Tibial nerve (tissue), 4 donors: Measurements from ENCODE around the gene PPP6R2. TPM values are rescaled to one million over a fixed set of nuclear protein-coding genes. Genes with fewer than 3 reads are reported as not detected.

Experiments used
- DNase-seq, 2 donors: peaks; one replicate each; pipeline ENCODE4 v3.0.0-alpha.2; 2019; ENCODE audit warnings: low spot score in 2 of 2
- H3K27ac ChIP-seq, 4 donors: fragments of 200-600 bp; sonication (generic) in 3 of 4; one replicate each; pipeline ENCODE4 v1.5.1; 2017 to 2019; ENCODE audit warnings: mild to moderate bottlenecking in 1 of 4
- H3K27me3 ChIP-seq, 2 donors: fragments of 200-600 bp; sonication (generic) in 1 of 2; one replicate each; pipeline versions ENCODE4 v1.5.1 to v1.6.0; 2017 to 2019
- H3K36me3 ChIP-seq, 3 donors: fragments of 200-600 bp; sonication (generic); one replicate each; pipeline ENCODE4 v1.5.1; 2018 to 2019
- H3K4me1 ChIP-seq, 4 donors: fragments of 200-600 bp; sonication (generic) in 3 of 4; one replicate each; pipeline ENCODE4 v1.5.1; 2017 to 2019
- H3K4me3 ChIP-seq, 4 donors: fragments of 200-600 bp; sonication (generic) in 3 of 4; one replicate each; pipeline ENCODE4 v1.5.1; 2017 to 2019; ENCODE audit warnings: mild to moderate bottlenecking in 1 of 4, moderate library complexity in 1 of 4
- H3K9me3 ChIP-seq, 4 donors: fragments of 200-600 bp; sonication (generic) in 3 of 4; one replicate each; pipeline ENCODE4 v1.5.1; 2017 to 2019
- EP300 ChIP-seq, 2 donors: sonication (generic); formaldehyde crosslinking; IDR thresholded peaks; one replicate each; pipeline ENCODE4 v1.6.1; 2017; ENCODE audit warnings: antibody characterized with exemption in 2 of 2, mild to moderate bottlenecking in 1 of 2
- POLR2A ChIP-seq, 2 donors: fragments of 450-650 bp; IDR thresholded peaks; one replicate each; pipeline ENCODE4 v1.6.1; 2017; ENCODE audit warnings: antibody characterized with exemption in 2 of 2, mild to moderate bottlenecking in 2 of 2, moderate library complexity in 2 of 2
- WGBS, 2 donors: methylation state at CpG; one replicate each; pipeline ENCODE4 v1.1.5; 2018; 5-methylcytosine and 5-hydroxymethylcytosine counted together
- total RNA-seq, 4 donors: library from RNA; depleted of rRNA; stranded (reverse); fragments of >200 nt; gene quantifications; one replicate each; pipeline ENCODE4 v1.1.0, GENCODE V29; 2016
- TF ChIP-seq, protein P1 (sequence below), 5 experiments: fragments of 200-600 bp in 3 of 5; fragments of 450-650 bp in 2 of 5; sonication (generic) in 3 of 5; IDR thresholded peaks; one replicate each; pipeline ENCODE4 v1.5.1; 2016 to 2019; ENCODE audit warnings: antibody characterized with exemption in 5 of 5, mild to moderate bottlenecking in 3 of 5, moderate library complexity in 2 of 5

The PPP6R2 gene
- total RNA-seq, 4 donors from 2014 or later: 55.9 to 112 (median 76.7) TPM

DNA sequence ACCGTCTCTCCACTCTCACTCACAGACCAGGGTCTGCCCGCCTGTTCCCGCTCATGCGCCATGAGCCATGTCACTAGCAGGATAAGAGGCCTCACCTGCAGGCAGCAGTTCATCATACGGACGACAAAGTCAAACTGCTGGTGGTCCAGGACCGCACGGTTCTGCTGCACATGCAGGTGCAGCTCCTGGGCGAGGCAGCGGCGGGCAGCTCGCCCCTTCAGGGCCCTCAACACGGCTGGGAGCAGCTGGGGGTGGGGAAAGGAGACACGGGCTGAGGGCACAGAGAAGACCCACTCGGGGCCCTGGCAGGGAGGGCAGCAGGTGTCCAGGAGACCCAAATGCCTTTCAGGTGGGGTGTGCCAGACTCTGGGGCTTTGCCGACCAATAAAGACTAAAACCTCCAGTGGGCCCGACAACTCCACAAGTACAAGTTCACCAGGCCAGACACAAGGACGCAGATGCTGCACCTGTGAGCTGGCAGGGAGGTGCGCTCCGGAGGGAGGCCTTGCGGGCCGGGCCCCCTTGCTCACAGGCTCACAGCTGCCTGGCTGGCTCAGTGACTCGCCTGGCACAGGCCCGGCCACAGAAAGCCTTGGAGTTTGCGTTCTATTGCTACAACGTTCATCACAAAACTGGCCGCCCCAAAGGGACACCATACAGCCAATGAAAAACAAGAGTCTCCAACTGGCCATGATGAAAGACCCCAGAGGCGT lies 120.2 kb downstream of the PPP6R2 start:
- WGBS, 2 donors: 93 to 94% methylated on average over 26 to 28 of the region's 28 CpGs
- Histone ChIP-seq H3K4me1 (peaks cover 0 to 2% (median 0%) of the 10 kb centered on the region in 4 donors), H3K36me3 (peaks cover 12 to 99% (median 72%) of the 10 kb centered on the region in 3 donors), H3K9me3 (no peaks in the 10 kb centered on the region), H3K27me3 (no peaks in the 10 kb centered on the region), H3K27ac (no peak overlapping the region), H3K4me3 (no peak overlapping the region)
- DNase-seq: no peak
- no peak for TF ChIP-seq POLR2A (IDR thresholded peaks at IDR 0.05)
- TF ChIP-seq EP300 (IDR thresholded peaks at IDR 0.05): no peak
- TF ChIP-seq, protein P1, sequence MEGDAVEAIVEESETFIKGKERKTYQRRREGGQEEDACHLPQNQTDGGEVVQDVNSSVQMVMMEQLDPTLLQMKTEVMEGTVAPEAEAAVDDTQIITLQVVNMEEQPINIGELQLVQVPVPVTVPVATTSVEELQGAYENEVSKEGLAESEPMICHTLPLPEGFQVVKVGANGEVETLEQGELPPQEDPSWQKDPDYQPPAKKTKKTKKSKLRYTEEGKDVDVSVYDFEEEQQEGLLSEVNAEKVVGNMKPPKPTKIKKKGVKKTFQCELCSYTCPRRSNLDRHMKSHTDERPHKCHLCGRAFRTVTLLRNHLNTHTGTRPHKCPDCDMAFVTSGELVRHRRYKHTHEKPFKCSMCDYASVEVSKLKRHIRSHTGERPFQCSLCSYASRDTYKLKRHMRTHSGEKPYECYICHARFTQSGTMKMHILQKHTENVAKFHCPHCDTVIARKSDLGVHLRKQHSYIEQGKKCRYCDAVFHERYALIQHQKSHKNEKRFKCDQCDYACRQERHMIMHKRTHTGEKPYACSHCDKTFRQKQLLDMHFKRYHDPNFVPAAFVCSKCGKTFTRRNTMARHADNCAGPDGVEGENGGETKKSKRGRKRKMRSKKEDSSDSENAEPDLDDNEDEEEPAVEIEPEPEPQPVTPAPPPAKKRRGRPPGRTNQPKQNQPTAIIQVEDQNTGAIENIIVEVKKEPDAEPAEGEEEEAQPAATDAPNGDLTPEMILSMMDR (IDR thresholded peaks at IDR 0.05): no peak

DNA sequence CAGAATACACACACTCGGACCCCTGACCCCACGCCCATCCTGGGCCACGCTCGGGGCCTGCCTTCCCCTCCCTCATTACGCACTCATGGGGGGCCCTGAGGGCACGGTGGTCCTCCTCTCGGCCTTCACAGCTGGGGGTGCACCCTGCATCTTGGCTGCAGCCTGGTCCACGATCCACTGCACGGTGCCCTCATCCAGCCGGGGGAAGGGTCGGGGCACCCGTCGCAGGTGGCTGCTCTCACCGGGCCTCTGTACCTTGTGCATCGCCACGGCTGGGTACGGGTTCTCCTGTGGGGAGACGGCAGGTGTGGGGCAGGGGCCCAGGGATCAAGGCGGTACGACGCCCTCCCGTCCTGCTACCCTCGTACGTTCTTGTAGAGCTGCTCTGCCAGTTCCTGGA lies 121.3 kb downstream of the PPP6R2 start:
- TF ChIP-seq, protein P1 (IDR thresholded peaks at IDR 0.05): no peak
- TF ChIP-seq POLR2A (IDR thresholded peaks at IDR 0.05): no peak
- no peak for TF ChIP-seq EP300 (IDR thresholded peaks at IDR 0.05)
- Histone ChIP-seq H3K36me3 (peaks cover 12 to 88% (median 71%) of the 10 kb centered on the region in 3 donors), H3K9me3 (no peaks in the 10 kb centered on the region), H3K4me3 (no peak overlapping the region), H3K27me3 (no peaks in the 10 kb centered on the region), H3K4me1 (peaks cover 0 to 13% (median 7%) of the 10 kb centered on the region in 4 donors), H3K27ac (no peak overlapping the region)
- no peak for DNase-seq
- WGBS, 2 donors: 92 to 96% methylated on average over 9 to 15 of the region's 24 CpGs

DNA sequence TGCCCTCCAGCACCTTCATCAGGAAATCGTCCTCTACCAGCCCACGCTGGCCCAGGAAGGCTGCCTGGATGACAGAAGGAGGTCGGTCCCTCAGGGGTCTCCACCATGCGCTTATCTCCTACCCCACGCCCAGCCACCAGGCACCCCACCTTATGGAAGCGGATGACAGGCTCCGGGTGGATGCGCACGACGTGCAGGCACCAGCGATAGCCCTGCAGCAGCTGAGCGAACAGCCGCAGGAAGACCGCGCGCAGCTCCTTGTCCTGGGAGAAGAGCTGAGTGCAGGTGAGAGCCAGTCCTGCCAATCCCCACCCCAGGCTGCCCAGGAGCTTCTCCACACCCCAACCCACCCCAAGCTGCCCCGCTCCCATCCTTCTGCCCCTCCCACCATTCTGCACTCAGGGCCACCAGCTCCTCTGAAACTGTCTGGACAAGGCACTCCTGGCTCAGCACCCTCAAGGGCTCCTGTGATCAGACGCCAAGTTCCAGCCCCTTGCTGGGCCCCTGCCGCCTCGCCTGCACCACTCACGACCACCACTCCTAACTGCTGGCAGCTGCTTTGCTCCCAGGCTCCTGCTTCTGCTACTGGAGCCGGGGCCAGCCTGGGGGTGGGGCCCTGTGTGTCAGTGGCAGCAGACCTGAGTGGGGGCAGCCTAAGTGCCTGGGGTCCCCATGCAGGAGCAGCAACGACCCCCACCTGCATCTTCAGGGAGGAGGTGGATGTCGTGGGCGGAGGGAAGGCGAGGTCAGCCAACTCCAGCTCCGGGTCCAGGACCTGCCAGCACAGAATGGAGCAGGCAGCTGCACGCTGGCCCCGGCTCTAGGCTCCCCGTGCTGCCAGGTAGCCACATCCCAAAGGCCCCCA lies 122.2 kb downstream of the PPP6R2 start:
- Histone ChIP-seq H3K36me3 (peaks cover 9 to 80% (median 63%) of the 10 kb centered on the region in 3 donors), H3K4me3 (no peak overlapping the region), H3K27ac (no peak overlapping the region), H3K4me1 (peaks cover 0 to 21% (median 15%) of the 10 kb centered on the region in 4 donors), H3K9me3 (no peaks in the 10 kb centered on the region), H3K27me3 (no peaks in the 10 kb centered on the region)
- WGBS, 2 donors: 89% methylated on average over 22 to 28 of the region's 30 CpGs
- DNase-seq: no peak
- no peak for TF ChIP-seq POLR2A (IDR thresholded peaks at IDR 0.05)
- TF ChIP-seq EP300 (IDR thresholded peaks at IDR 0.05): no peak

DNA sequence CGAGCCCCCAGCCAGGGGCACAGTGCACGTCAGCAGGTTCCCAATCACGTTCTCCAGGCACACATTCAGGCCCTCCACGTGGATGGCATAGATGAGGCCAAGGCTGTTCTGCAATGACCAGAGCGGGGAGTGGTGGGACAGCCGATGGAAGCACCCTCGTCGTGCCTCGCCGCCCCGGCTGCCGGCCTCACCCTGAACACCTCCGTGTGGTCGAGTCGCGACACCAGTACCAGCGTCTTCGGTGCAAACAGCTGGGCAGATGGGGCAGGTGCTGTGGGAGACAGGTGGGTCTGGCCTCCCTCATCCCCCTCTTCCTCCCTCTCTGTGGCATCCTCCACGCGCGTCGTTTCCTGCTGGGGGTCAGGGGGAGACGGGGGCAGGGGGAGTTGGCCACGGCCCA lies 124.2 kb downstream of the PPP6R2 start:
- H3K36me3 ChIP-seq: peaks cover 7 to 59% (median 42%) of the 10 kb centered on the region in 3 donors
- TF ChIP-seq EP300 (IDR thresholded peaks at IDR 0.05) (no peak), POLR2A (IDR thresholded peaks at IDR 0.05) (no peak)
- TF ChIP-seq, protein P1 (IDR thresholded peaks at IDR 0.05): no peak

DNA sequence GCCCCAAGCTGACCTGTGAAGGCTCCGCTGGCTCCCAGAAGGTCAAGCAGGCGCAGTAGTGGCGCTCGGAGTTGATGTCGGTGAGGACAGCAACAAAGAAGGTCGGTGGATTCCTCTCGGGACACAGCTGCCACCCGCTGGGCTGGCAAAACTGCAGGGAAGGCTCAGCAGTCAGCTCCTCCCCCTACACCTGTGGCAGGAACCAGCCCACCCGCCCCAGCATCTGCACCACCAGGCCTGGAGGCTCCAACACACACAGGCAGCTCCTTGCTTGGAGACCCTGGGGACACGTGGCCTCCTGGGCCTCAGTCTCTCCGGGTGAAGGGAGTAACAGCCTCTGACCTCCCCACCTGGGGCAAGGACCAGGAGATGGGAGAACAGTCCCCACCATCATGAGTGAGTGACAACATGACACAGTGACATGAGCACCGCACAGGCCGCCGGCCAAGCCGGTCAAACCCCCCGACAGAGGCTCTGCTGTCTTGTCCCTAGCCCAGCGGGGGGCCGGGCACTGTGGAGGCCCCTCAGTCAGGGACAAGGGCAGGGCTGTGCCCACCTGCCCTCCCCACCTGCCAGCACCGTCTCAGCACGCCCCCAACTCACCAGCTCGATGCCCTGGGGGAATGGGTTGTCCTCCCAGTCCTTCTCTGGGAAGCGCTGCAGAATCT lies 124.8 kb downstream of the PPP6R2 start:
- Histone ChIP-seq H3K4me1 (peaks cover 0 to 48% (median 41%) of the 10 kb centered on the region in 4 donors), H3K27ac (no peak overlapping the region), H3K9me3 (no peaks in the 10 kb centered on the region), H3K27me3 (no peaks in the 10 kb centered on the region), H3K36me3 (peaks cover 5 to 53% (median 42%) of the 10 kb centered on the region in 3 donors), H3K4me3 (no peak overlapping the region)
- TF ChIP-seq, protein P1 (IDR thresholded peaks at IDR 0.05): no peak
- no peak for TF ChIP-seq EP300 (IDR thresholded peaks at IDR 0.05)
- no peak for TF ChIP-seq POLR2A (IDR thresholded peaks at IDR 0.05)
- no peak for DNase-seq
- WGBS, 2 donors: 74 to 87% methylated on average over 14 to 21 of the region's 22 CpGs

More for the DNA sequence above, 124.2 kb downstream of the PPP6R2 start:
- Histone ChIP-seq H3K9me3 (no peaks in the 10 kb centered on the region), H3K4me1 (peaks cover 0 to 42% (median 36%) of the 10 kb centered on the region in 4 donors), H3K4me3 (no peak overlapping the region), H3K27me3 (no peaks in the 10 kb centered on the region), H3K27ac (no peak overlapping the region)
- 85% methylated on average over 21 to 22 of the region's 24 CpGs for WGBS, 2 donors
- DNase-seq: no peak
